HG02852 (cell line): ENCODE data around the gene CRYBG1.

Experiments
- ATAC-seq: cut with Tn5 transposase; IDR thresholded peaks from one replicate; pipeline ENCODE4 v1.9.1; 2021; ENCODE audit warnings: mild to moderate bottlenecking, moderate library complexity; ENCODE audit not compliant: unreplicated experiment

CRYBG1 gene

GRCh38 chr6:106456756-106457155, 96.2 kb downstream of the CRYBG1 start:
- ATAC-seq, result no peak

- ATAC-seq, result no peak
Measured at GRCh38 chr6:106458021-106458986, 97.8 kb downstream of the CRYBG1 start.

- no peak for ATAC-seq
Measured at GRCh38 chr6:106460481-106460880, 100.0 kb downstream of the CRYBG1 start.

GRCh38 chr6:106461084-106461483, 100.6 kb downstream of the CRYBG1 start:
- ATAC-seq, result no peak

GRCh38 chr6:106462923-106463557, 102.5 kb downstream of the CRYBG1 start:
- ATAC-seq, result no peak

GRCh38 chr6:106466211-106466610, 105.7 kb downstream of the CRYBG1 start:
- ATAC-seq, result no peak

- no peak for ATAC-seq
Measured at GRCh38 chr6:106468935-106469334, 108.4 kb downstream of the CRYBG1 start.

GRCh38 chr6:106469882-106470281, 109.4 kb downstream of the CRYBG1 start:
- no peak for ATAC-seq

GRCh38 chr6:106470316-106470715, 109.8 kb downstream of the CRYBG1 start:
- ATAC-seq, result no peak

- no peak for ATAC-seq
Measured at GRCh38 chr6:106470811-106471210, 110.3 kb downstream of the CRYBG1 start.

GRCh38 chr6:106473812-106474211, 113.3 kb downstream of the CRYBG1 start:
- no peak for ATAC-seq

- ATAC-seq, result no peak
Measured at GRCh38 chr6:106474466-106474865, 113.9 kb downstream of the CRYBG1 start.

GRCh38 chr6:106475284-106475683, 114.8 kb downstream of the CRYBG1 start:
- ATAC-seq, result no peak

- ATAC-seq, result no peak
Measured at GRCh38 chr6:106476331-106477105, 116.0 kb downstream of the CRYBG1 start.

- no peak for ATAC-seq
Measured at GRCh38 chr6:106477146-106477545, 116.6 kb downstream of the CRYBG1 start.

- ATAC-seq, result no peak
Measured at GRCh38 chr6:106477790-106478189, 117.3 kb downstream of the CRYBG1 start.

- no peak for ATAC-seq
Measured at GRCh38 chr6:106486236-106486635, 125.7 kb downstream of the CRYBG1 start.

GRCh38 chr6:106488494-106489370, 128.2 kb downstream of the CRYBG1 start:
- no peak for ATAC-seq

- no peak for ATAC-seq
Measured at GRCh38 chr6:106490030-106490429, 129.5 kb downstream of the CRYBG1 start.

GRCh38 chr6:106490436-106490835, 129.9 kb downstream of the CRYBG1 start:
- ATAC-seq, result no peak
